ENCODE measurements around the gene TRAPPC2L. TPM values are rescaled to one million over a fixed set of nuclear protein-coding genes. Genes with fewer than 3 reads are reported as not detected.

Gene TRAPPC2L
- total and polyA plus RNA-seq, 2 of the 13 experiments (the other 11 are each of a cell fraction or from before 2014, with no cell fraction given), result 96.3 to 107 TPM

- TF ChIP-seq ZNF691 (CRISPR knock-in tag; IDR thresholded peaks at IDR 0.05; ENCODE audit: borderline replicate concordance, low read depth), result peak; percentile 73
- 0 out of 2 replicates have a peak, but pooled peaks have one; percentile 60 for TF ChIP-seq ZNF720 (CRISPR knock-in tag; IDR thresholded peaks at IDR 0.05)
- peak; percentile 19 for TF ChIP-seq ZNF883 (CRISPR knock-in tag; IDR thresholded peaks at IDR 0.05; ENCODE audit: not compliant biosample characterization)
- TF ChIP-seq SP4 (CRISPR knock-in tag; IDR thresholded peaks at IDR 0.05), result peak; percentile 54
- TF ChIP-seq MED1 (CRISPR knock-in tag; IDR thresholded peaks at IDR 0.05), result 0 out of 2 replicates have a peak, but pooled peaks have one; percentile 13
- peak; percentile 74; the same call in 1 of the 2 replicates for TF ChIP-seq ZNF598 (CRISPR knock-in tag; IDR thresholded peaks at IDR 0.05; ENCODE audit: borderline replicate concordance)
- no peak for TF ChIP-seq BORCS8-MEF2B (CRISPR knock-in tag; IDR thresholded peaks at IDR 0.05)
- TF ChIP-seq ZNF547 (CRISPR knock-in tag; IDR thresholded peaks at IDR 0.05), result peak; percentile 53; the same call in 1 of the 2 replicates
- no peak for TF ChIP-seq GATA4 (IDR thresholded peaks at IDR 0.05; ENCODE audit: borderline replicate concordance, low read depth)
- 0 out of 2 replicates have a peak, but pooled peaks have one; percentile 52 for TF ChIP-seq ZNF672 (CRISPR knock-in tag; IDR thresholded peaks at IDR 0.05)
- 0 out of 2 replicates have a peak, but pooled peaks have one; percentile 50 for TF ChIP-seq KDM2A (CRISPR knock-in tag; IDR thresholded peaks at IDR 0.05; ENCODE audit: borderline replicate concordance, low read depth)
- TF ChIP-seq ZNF138 (CRISPR knock-in tag; IDR thresholded peaks at IDR 0.05; ENCODE audit: low read depth), result peak; percentile 67; the same call in 1 of the 2 replicates
- TF ChIP-seq SP1 (IDR thresholded peaks at IDR 0.05), result no peak
- TF ChIP-seq SP1 (CRISPR knock-in tag; IDR thresholded peaks at IDR 0.05), result peak; percentile 77
- TF ChIP-seq, protein P1, sequence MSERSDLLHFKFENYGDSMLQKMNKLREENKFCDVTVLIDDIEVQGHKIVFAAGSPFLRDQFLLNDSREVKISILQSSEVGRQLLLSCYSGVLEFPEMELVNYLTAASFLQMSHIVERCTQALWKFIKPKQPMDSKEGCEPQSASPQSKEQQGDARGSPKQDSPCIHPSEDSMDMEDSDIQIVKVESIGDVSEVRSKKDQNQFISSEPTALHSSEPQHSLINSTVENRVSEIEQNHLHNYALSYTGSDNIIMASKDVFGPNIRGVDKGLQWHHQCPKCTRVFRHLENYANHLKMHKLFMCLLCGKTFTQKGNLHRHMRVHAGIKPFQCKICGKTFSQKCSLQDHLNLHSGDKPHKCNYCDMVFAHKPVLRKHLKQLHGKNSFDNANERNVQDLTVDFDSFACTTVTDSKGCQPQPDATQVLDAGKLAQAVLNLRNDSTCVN (CRISPR knock-in tag; IDR thresholded peaks at IDR 0.05; ENCODE audit: borderline replicate concordance), result 0 out of 2 replicates have a peak, but pooled peaks have one; percentile 40
- peak; percentile 48 for TF ChIP-seq GATAD1 (CRISPR knock-in tag; IDR thresholded peaks at IDR 0.05)
- TF ChIP-seq ZSCAN25 (CRISPR knock-in tag; IDR thresholded peaks at IDR 0.05), result 0 out of 2 replicates have a peak, but pooled peaks have one; percentile 33
- peak; percentile 23; the same call in 1 of the 2 replicates for TF ChIP-seq ZNF770 (CRISPR knock-in tag; IDR thresholded peaks at IDR 0.05)
- peak; percentile 69 for TF ChIP-seq RARA (CRISPR knock-in tag; IDR thresholded peaks at IDR 0.05)
- TF ChIP-seq NCOR1 (IDR thresholded peaks at IDR 0.05; ENCODE audit: borderline replicate concordance, low read length), result no peak
- no peak for TF ChIP-seq NFAT5 (CRISPR knock-in tag; IDR thresholded peaks at IDR 0.05)
- no peak for TF ChIP-seq ZNF317 (CRISPR knock-in tag; IDR thresholded peaks at IDR 0.05)
Observed at GRCh38 chr16:88839026-88839529, 17.8 kb upstream of the TRAPPC2L start (continued).

All from HepG2 (cell line).